GM21576 (cell line): Measurements from ENCODE around the gene PRAMEF20.
"Not testable (repeated sequence)": the region's sequence is repeated elsewhere in the genome, so short reads cannot be mapped to it uniquely, and the experiment has no call there.

Experiments used
- ATAC-seq: cut with Tn5 transposase; IDR thresholded peaks from one replicate; pipeline ENCODE4 v1.9.1; 2021; ENCODE audit warnings: mild to moderate bottlenecking, moderate library complexity; ENCODE audit not compliant: unreplicated experiment

PRAMEF20 gene

DNA sequence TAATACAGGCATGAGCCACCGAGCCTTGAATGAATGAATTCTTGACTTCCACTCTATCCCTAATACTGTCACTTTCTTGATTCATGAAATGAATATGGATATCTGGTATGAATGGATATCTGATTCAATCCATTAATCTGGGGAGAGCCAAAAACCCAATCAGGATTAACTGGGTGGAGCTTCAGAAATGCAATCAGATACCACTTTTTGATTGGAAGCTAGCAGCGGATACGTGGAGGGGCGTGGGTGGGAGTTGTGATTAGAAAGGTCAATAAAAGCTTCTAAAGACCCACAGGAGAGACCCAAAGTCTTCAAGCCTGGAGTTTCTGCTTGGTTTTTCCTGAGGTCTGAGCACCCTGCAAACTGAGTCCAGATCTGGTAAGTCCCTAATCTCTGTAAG lies at the start of gene PRAMEF20:
TSS of gene PRAMEF20 (plus strand) at position 301 of the 400 bp plus-strand sequence. CDS start 5,905 bp downstream, outside the sequence.
- not testable (repeated sequence) for ATAC-seq

DNA sequence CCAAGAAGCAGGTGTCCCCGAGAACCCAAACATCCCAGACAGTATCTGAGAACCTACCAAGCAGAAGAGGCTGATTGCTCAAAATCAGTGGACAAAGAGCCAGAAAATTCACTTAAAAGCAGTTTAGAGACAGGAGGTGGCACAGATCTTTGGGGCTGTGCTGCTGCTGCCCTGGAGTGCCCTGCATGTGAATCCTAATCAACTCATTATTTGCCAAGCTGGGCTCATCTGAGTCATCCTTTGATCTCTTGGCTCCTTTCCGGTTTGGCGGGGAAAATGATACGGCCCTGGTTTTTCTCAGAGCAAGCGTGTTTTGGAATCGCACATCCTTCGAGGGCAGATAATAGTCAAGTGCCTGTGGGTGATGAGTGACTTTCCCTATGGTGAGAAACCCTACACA lies 47.9 kb upstream of the PRAMEF20 start:
- not testable (repeated sequence) for ATAC-seq

DNA sequence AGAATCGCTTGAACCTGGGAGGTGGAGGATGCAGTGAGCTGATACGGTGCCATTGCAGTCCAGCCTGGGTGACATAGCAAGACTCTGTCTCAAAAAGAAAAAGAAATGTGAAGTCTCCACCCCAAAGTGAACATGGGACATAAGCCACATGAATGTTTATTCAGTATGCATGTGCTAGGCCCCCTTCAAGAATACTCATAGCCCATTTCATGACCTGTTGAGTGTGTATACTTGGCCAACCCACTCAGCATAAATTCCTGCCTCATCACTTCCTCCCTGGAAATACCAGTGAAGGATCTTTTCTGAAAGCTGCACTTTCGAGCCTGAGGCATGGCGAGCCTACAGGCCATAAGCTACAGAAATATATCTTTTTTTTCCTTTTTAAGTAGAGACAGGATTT lies 45.3 kb upstream of the PRAMEF20 start:
- ATAC-seq, result not testable (repeated sequence)

DNA sequence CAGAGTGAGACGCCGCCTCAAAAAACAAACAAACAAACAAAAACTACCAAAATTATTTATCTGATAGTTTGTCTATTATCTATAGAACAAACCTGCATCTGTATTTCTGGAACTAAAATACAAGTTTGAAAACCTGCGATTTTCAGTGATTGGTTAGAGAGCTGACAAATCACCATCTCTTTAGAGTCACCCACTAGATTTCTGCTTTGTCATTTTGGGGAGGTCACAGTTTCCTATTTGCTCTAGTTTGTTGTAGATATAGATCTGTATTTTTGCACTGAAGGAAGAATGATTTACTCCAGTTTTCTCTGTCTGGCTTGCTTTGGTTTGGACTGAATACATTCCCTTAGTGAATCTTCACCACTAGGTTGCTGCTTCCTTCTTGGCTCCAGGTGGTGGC lies 43.7 kb upstream of the PRAMEF20 start:
- not testable (repeated sequence) for ATAC-seq

DNA sequence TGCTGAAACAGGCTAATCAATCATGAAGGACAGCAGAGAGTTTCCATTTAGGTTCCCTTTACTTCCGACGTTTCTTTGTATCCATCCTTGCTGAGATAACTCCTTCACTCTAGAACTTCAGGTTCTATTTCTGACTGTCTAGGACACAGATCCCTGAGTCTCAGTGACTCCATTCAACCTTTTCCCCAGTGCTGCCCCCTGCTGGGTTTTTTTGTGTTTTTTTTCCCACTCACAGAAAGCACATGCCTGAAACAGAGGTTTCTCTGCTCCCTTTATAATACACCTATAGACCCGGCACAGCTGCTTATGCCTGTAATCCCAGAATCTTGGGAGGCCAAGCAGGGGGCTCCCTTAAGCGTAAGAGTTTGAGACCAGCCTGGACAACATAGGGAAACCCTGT lies 41.7 kb upstream of the PRAMEF20 start:
- not testable (repeated sequence) for ATAC-seq

DNA sequence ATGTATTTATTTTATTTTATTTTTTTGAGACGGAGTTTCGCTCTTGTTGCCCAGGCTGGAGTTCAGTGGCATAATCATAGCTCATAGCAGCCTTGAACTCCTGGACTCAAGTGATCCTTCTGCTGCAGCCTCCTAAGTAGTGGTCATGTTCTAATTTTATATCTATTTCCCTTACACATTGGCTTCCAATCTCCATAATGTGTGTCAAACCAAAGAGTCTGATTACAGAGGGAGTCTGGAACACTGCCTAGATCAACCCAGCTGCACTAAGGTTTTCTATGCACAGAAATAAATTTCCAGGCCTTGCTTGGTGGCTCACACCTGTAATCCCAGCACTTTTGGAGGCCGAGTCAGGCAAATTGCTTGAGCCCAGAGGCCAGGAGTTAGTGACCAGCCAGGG lies 31.3 kb upstream of the PRAMEF20 start:
- not testable (repeated sequence) for ATAC-seq

DNA sequence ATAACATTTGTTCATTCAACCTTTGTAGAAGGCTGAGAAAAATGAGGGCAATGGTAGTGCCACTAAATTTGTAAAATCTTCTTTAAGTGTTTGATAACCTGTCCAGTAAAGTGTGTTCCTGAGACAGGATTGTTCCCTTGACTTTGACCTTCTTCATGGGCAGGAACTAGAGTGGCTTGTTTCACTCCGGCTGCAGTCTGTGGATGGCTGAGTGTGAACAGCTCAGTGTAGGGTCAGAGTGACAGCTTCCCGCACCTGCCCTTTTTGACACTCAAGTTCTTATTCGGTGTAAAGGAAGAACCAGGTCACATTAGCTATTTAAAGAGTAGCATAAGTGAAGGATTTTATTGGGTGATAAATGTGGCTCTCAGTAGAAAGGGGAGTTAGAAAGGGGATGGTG lies 29.9 kb upstream of the PRAMEF20 start:
- ATAC-seq, result not testable (repeated sequence)

DNA sequence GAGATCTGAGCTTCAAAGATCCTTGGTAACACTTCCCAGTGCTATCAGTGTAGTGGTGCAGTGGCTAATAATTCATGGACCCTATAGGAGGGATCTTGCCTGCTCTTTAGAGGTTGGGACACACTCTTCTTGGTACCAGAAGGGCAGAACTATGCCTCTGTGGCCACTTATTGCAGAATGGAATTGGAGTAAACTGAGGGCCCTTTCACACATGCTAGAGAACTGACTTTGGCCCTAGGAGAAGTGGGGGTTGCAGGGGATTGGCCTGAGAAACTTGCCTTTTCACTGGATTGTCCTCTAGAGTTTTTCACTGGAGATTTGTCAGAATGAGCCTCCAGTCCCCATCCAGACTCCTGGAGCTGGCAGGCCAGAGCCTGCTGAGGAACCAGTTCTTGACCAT lies 20.9 kb upstream of the PRAMEF20 start, which contains the start of gene PRAMEF17:
TSS of gene PRAMEF17 (plus strand) at position 301 of the 400 bp plus-strand sequence. CDS start at position 327, 26 bp downstream.
- not testable (repeated sequence) for ATAC-seq

DNA sequence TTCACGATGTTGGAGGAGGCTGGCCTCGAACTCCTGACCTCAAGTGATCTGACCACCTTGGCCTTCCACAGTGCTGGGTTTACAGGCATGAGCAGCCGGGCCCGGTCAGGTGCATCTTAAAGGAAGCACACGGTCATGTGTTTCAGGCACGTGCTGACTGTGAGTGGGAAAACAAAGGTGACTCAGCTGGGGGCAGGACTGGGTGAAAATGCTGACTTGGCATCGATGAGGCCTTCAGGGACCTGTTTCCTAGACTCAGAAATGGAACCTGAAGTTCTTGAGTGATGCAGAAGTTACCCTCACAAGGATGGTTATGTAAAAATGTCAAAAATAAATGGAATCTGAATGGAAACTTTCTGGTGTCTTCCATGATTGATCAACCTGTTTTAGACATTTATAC lies 17.2 kb upstream of the PRAMEF20 start:
- ATAC-seq, result not testable (repeated sequence)

DNA sequence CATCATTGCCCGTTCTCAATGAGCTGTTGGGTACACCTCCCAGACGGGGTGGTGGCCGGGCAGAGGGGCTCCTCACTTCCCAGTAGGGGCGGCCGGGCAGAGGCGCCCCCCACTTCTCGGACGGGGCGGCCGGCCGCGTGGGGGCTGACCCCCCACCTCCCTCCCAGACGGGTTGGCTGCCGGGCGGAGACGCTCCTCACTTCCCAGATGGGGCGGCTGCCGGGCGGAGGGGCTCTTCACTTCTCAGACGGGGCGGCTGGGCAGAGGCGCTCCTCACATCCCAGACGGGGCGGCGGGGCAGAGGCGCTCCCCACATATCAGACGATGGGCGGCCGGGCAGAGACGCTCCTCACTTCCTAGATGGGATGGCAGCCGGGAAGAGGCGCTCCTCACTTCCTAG lies 15.5 kb upstream of the PRAMEF20 start:
- not testable (repeated sequence) for ATAC-seq

DNA sequence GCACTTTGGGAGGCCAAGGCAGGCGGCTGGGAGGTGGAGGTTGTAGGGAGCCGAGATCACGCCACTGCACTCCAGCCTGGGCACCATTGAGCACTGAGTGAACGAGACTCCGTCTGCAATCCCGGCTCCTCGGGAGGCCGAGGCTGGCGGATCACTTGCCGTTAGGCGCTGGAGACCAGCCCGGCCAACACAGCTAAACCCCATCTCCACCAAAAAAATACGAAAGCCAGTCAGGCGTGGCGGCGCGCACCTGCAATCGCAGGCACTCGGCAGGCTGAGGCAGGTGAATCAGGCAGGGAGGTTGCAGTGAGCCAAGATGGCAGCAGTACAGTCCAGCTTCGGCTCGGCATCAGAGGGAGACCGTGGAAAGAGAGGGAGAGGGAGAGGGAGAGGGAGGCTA lies 14.9 kb upstream of the PRAMEF20 start:
- not testable (repeated sequence) for ATAC-seq

DNA sequence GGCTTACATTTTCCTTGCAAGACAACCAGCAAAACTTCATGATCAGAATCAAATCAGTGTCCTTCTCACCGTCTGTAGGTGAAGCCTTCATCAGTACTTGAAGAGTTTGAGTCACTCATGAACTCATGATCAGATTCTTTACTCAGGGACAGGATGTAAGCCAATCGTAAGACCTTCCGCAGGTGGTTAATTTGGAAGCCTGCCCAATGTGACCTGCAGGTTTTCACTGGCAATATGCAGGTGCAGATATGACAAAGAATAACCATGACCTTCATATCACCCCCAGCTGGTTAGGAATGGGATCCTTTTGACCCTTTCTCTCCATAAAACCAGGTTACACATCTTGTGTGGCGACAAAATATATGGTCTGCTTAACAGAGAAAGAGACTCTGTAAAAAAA lies 2.4 kb upstream of the PRAMEF20 start:
- no peak for ATAC-seq

DNA sequence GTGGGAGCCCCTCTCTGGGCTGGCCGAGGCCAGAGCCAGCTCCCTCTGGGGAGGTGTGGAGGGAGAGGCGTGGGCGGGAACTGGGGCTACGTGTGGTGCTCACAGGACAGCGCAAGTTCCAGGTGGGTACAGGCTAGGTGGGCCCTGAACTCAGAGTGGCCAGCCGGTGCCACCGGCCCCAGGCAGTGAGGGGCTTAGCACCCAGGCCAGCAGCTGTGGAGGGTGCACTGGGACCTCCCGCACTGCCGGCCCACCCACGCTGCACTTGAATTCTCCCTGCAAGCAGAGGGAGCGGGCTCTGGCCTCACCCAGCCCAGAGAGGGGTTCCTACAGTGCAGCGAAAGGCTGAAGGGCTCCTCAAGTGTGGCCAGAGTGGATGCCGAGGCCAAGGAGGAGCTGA lies 20.2 kb downstream of the PRAMEF20 start:
- ATAC-seq, result no peak

DNA sequence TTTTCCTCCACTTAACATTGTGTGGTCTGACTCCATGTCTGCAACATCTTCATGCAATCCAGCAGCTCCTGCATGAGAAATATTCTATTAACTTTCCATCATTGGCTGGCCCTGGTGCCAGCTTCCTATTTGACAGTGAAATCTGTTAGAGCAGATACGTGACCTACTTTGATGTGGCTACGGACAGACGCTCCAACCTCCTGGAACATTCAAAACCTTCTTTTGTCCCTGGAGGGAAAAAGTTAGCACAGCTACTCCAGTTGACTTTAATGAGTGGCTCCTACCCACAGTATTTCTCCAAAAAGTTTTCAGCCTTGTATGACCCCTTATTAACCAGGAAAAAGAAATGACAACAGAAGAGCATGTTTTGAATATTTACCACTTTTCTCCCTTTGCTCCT lies 22.0 kb downstream of the PRAMEF20 start:
- ATAC-seq, result no peak

DNA sequence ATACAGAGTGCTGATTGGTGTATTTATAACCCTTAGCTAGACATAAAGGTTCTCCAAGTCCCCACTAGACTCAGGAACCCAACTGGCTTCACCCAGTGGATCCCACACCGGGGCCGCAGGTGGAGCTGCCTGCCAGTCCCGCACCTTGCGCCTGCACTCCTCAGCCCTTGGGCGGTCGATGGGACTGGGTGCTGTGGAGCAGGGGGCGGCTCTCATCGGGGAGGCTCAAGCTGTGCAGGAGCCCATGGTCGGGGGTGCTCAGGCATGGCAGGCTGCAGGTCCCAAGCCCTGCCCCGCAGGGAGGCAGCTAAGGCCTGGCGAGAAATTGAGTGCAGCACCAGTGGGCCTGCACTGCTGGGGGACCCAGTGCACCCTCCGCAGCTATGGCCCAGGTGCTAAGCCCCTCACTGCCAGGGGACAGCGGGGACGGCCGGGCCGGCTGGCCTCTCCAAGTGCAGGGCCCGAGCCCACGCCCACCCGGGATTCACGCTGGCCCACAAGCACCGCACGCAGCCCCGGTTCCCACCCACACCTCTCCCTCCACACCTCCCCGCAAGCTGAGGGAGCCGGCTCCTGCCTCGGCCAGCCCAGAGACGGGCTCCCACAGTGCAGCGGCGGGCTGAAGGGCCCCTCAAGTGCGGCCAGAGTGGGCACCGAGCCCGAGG lies 23.6 kb downstream of the PRAMEF20 start:
- ATAC-seq, result not testable (repeated sequence)

DNA sequence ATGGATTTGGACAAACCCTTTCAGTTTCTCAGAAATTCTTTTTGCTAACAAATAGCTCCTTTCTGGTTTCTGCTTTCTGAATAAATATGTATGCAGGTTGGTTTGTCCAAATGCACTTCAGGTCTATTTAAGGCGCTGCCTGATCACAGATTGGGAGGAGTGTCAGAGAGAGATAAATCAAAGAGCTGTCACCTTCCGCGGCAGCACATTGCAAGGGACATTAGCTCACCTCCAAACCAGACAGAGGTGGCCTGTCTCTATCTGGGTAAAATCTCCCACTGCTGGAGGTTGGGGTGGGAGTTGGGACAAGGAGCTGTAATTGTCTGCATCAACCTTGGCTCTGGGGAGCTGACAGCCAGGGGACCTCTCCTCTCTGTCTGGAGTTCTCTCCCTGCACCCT lies 25.2 kb downstream of the PRAMEF20 start:
- no peak for ATAC-seq

DNA sequence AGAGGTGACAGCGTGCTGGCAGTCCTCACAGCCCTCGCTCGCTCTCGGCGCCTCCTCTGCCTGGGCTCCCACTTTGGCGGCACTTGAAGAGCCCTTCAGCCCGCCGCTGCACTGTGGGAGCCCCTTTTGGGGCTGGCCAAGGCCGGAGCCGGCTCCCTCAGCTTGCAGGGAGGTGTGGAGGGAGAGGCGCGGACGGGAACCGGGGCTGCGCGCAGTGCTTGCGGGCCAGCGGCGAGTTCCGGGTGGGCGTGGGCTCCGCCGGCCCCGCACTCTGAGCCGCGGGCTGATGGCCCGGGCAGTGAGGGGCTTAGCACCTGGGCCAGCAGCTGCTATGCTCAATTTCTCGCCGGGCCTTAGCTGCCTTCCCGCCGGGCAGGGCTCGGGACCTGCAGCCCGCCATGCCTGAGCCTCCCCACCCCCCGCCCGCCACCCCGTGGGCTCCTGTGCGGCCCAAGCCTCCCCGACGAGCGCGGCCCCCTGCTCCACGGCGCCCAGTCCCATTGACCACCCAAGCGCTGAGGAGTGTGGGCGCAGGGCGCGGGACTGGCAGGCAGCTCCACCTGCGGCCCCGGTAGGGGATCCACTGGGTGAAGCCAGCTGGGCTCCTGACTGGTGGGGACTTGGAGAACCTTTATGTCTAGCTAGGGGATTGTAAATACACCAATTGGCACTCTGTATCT lies 29.0 kb downstream of the PRAMEF20 start:
- ATAC-seq, result not testable (repeated sequence)

DNA sequence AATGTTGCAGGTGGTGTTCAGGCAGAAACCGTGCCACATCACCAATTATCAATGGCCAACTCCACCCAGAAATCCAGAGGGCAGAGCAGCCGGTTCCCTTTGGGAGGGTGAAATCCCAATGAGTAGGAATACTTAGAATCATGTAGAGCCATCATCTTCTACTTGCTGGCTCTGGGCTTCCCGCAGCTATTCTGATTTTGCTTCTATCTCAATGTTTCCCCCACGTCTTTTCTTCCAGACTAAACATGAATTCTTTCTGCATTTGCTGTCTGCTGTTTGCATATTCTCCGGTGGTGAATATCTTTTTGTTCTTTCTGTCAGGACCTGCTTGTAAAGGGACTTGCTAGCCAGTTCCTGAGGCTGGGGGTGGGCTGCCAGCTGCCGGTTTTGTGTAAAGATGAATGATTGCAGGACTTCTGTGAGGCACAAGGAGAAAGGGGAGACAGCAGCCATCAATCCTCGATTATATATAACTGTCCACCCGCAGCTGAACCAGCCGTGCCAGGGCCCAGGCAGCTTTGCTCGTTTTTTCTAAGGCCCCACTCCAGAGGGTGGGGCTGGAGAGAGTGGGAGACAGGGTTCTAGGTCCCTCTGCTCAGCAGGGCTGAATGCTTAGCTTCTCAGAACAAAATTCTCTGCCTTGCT lies 33.2 kb downstream of the PRAMEF20 start:
- ATAC-seq, result no peak

DNA sequence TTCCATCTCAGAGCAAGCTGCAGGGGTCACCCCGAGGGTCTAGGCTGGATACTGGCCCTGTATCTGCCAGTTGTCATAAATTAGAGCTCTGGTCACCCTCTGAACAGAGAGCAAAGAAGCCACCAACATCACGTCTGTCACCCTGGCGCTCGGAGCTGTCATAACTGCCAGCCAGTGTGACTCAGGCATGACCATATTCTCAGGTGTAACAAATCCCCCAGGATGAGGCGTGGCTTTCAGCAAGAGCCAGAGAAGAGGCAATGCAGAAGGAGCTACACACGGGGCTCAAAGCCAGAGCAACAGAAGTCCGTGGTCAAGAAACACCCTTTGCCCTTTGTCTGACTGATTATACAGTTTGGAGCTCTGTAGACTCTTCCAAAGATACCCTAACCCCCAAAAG lies 40.0 kb downstream of the PRAMEF20 start:
- no peak for ATAC-seq

DNA sequence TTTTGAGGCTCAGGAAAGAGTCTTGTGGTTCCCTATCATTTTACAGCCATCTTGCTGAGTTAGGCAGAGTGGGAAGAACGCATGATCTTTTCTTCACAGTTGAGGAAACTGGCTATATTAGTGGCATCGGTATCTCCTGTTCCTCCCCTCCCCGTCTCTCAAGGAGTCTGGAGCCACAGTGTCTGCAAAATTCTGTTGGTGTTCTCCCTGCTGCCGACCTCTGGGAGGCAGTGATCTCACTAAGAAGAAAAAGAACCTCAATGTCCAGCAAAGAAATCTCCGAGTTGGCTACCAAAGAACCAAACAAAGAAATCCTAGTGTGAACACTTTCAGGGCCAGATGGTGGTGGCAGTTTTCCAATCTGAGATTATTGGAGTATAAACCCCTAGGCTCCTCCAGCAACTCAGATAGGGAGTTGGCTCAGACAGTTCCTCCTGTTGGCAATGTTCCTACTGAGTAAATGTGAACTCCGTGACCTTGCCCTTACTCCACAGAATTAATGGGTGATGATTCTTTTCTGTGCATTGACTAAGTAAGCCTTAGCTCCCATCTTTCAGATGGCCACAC lies 41.2 kb downstream of the PRAMEF20 start:
- ATAC-seq, result no peak

DNA sequence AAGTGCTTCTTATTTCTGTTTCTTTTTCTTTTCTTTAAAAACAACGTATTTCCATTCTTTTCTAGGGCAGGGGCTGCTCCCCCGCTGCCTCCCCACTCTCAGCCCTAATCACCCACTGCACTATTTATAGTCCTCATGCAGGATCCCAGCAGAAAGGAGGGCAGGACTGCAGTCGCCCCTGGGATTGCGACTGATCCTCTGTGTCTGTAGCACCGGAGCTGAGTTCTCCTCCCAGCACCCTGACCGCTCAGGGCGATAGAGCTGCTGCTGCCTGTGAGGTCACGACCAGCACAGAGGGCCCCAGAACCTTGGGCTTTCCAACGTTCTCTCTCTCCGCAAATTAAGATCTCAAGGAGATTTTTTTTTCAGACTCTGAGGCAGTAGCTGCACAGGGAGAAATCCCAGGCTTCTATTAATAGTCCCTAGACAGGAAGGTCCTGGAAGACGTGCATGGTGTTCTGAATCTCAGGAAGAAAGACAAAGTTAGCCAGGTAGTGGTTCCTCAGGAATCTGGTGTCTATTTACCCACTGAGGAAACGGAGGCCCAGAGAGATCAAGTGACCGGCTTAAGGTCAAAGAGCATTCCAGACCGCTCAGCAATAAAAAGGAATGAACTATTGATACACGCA lies 46.8 kb downstream of the PRAMEF20 start:
- ATAC-seq, result no peak
